Activated gamma-delta T cell treated with anti-CD3 and anti-CD28 coated beads, Interleukin-2, amount 50 U/mL, for 16 hours (primary cell): Measurements from ENCODE around the gene RADIL.

ENCODE experiments used
- DNase-seq: peaks from one replicate; pipeline ENCODE4 v3.0.0-alpha.2; 2020; ENCODE audit warnings: low read depth

Gene RADIL

DNA sequence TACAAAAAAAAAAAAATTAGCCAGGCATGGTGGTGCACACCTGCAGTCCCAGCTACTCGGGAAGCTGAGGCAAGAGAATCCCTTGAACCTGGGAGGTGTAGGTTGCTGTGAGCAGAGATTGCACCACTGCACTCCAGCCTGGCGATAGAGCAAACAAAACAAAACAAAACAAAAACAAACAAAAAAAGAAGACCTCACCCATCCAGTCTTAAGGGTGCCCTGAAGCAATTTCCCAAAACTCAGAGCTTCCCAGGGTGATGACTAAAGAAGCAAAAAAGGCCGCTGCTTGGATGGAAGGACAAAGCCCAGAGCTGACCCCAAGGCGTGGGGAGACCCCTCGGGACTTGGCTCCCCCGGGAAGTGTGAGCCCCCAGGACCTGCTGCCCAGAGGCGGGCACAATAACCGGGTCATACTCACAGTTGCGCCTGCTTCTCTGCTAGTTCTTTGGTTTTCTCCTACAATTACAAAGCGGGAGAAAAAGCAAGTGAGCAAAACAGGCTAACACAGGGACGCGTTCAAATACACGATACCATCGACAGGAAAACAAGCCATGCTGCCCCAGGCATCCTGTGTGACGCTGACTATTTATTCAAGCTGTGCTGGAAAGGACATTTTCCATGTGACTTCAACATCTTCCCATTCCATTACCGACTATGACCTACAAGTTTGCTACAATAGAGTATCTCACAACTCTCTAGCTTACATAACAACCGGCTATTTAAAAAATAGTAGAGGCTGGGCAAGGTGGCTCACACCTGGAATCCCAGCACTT is 51.6 kb downstream of the RADIL start:
- no peak for DNase-seq

DNA sequence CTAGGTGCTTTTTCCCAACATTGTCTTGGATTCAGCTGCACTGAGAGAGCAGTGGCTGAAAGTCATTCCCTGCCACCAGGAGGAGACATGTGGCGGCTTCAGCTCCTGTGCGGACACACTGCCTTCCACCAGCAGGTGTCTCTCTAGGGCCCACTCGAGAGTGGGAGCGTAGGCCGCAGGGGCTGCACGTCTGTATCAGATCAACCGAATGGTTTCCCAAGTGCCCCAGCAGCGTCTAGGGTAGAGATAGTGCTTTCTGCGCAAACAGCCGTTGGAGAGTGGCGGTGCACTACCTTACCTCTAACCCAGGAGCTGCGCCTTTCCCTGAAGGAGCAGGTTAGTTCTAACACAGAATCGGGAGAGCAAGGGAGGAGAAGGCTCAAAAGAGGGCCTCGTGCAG is 53.3 kb downstream of the RADIL start:
- peak; percentile 19 for DNase-seq

DNA sequence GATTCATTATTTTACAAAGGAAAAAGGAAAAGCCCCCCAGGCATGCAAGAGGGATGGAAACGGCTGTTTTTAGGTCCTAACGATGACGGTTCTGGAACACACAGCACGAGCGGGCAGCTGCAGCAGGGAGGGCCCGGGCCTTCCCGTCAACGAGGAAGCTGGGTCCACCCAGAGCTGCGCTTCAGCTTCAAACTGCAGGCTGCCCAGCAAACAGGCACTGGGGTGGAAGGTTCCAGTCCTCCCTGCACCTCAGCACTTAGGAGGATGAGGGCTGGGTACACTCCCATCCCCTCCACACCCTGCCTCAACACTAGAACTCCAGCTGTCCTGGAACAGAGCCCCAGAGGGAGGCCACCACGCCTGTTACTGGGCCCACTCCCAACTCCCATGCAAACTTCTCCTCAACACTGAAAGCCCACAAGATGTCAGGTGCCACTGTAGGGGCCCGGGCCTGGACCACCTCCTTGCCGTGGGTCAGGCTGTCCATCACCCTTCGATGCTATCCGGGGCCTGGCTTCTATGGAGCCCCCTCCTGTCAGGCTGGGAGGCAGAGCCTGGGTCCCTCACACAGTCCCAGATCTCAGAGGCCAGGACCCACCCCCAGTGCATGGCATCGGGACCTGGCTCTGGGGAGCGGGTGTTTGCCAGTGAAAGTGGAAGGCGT is 54.7 kb downstream of the RADIL start:
- DNase-seq: no peak

DNA sequence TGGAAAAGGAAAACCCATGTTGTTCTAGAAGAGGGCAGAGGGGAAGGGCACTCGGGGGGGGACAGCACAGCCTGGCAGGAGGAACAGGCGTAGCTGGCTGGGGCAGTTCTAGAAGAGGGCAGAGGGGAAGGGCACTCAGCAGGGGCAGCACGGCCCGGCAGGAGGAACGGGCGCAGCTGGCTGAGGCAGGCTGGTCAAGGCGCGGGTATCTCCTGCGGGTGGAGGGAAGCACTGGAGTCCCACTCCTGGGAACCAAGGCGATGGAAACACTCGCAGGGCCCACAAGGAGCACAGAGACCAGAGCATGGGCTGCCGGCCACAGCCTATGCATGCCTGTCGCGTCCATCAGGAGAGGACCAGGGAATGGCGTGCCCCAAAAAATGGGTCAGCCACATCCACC is 58.4 kb downstream of the RADIL start:
- no peak for DNase-seq

DNA sequence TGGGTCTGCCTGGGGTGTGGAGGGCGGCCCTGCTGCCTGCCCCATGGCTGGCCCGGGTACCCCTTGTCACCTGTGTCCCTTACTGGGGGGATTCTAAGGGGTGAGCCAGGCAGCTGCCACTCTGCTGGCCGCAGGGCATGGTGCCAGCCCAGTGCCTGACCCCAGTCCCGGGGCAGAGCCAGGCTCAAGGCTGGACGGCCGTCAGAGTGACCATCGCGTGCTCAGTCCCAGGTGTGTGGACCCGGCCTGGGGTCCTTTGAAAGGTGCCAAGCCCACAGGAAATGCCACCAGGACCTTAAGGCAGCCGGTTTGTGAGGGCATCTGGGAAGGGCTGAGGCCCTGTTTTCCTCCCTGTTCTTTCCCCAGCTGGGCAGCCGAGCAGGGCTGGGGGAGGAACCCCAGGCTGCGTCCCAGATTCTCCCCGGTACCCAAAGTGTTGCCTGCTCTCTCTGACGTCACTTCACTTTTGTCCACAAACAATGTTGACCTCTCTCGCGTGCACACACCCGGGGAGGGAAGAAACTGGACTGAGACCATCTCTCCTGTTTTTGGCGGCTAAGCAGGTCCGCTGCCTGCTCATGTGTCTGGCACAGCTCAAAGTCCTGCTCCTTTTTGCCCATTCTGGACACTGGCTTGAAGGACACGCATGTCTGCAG is 59.3 kb downstream of the RADIL start:
- DNase-seq: no peak

DNA sequence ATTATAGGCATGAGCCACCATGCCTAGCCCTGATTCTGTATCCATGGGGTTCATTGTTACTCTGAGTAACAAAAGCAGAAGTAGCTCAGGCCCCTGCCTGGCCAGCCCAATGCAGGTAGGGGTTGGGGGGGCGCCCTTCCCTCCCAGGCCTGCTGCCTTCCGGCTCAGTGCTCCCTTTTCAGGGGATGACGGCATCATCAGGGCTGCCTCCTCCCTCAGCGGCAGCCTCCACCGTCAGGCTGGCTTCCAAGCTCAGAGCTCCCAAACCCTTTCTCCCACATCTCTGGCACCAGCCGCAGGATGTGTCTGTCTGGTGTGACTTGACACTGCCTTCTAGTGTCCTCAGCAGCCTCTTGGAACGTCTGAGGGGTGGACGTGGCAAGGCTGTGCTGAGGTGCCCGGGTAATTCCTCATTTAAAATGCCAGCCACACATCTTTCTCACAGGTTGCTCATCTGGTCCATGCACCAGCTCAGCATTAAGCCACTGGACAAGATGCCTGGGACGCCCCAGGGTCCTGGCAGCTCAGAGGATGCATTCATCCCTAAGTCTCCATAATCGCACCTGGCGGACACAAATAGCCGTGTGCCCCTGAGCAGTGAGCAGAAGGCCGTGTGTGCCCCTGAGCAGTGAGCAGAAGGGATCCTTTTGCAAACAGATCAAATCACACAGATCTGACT is 59.9 kb downstream of the RADIL start:
- no peak for DNase-seq

DNA sequence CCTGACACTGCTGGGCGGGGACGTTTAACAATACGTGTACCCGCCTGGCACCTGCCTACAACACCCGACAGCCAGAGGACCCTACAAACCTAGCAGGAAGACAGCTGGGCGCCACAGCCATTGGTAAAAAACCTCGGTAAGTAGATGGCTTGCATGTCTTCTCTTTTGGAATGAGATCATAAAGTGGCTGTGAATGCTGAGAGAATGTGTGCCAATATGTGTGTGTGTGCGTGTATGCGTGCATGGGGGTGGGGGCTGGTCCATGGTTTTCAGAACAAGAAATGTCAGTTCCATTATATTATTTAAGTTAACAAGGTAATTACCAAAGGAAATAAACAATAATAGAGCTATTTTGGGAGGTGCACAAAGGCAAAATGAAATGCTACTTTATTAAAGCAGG is 60.8 kb downstream of the RADIL start:
- no peak for DNase-seq

DNA sequence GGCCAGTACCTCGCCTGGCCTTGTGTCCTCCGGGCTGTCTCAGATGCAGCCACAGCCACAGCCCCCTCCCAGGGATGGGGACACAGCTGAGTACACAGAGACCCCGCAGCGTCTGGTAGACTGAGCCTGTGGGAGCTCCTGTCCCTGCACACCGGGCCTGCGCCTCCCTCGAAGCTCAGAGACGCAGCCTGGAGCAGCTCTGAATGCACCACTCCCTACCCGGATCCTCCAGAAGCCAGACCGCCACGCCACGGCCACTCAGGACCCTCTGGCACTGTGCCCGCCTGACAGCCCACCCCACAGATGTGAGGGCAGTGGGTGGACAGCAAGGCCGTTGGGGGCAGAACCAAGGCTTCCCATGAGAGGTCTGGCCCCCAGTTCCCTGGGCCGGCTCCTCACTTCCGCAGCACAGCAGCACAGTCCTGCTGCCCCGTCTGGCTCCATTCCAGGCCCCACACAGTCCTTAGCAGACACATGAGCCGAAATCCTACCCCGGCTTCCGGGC is 62.5 kb downstream of the RADIL start:
- no peak for DNase-seq

DNA sequence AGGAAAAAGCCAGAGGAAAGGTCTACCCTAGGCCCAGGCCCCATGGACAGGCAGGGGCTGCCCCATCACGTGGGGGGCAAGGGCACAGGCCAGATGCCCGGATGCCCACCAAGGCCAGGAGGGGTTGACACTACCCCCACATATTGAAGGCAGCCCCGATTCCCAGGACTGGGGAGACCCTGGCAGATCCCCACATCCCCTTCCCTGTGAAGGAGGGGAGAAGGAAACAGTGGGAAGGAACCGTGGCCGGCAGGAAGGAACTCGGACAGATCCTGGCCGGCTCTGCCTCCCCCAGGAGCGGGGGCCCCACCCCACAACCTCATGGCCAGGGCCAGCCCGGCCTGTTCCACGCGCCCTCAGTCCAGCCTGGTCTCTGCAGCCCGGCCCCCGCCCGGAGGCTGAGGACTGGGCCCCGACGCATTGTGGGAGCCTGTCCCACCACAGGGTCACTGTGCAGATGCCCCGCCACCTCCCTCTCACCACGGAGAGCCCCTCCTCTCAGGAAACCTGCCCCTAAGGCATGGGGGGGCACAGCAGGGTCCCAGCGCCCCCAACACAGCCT is 63.0 kb downstream of the RADIL start:
- no peak for DNase-seq

DNA sequence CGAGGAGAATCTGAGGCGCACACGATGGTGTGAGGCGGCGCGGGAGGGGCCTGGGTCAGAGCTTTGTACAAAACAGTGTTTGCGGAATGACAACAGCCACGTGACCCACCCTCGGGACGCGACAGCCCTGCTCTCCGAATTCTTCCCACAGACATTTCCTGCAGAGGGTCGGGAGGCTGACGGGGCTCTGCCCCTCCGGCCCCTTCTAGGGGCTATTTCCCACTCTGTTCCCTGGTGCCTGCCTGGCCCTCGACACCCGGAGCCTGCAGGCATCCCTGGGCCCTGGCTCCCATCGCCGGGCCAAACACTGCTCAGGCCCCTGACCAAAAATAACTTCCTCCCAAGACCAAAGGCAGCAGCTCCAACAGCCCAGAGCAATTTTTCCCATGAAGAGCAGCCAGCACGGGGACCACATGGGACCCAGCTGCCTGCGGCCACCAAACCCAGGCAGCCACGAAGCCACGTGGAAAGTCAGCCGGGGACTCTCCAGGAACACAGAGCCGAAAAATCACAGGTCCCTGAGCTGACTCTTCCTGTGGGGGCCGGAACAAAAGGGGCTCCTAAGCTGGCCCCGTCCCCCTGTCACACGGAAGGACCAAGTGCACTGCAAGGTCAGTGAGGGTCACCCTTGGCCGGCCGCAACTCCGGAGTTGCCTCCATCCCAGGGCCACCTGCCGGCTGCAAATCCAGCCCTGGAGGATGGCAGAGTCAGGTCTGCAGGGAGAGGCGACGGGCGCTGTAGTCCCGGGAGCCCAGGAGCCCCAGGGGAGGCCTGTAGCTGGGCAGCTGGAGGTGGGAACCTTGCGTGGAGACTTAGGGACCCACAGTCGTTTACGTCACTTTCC is 63.7 kb downstream of the RADIL start:
- DNase-seq: no peak

DNA sequence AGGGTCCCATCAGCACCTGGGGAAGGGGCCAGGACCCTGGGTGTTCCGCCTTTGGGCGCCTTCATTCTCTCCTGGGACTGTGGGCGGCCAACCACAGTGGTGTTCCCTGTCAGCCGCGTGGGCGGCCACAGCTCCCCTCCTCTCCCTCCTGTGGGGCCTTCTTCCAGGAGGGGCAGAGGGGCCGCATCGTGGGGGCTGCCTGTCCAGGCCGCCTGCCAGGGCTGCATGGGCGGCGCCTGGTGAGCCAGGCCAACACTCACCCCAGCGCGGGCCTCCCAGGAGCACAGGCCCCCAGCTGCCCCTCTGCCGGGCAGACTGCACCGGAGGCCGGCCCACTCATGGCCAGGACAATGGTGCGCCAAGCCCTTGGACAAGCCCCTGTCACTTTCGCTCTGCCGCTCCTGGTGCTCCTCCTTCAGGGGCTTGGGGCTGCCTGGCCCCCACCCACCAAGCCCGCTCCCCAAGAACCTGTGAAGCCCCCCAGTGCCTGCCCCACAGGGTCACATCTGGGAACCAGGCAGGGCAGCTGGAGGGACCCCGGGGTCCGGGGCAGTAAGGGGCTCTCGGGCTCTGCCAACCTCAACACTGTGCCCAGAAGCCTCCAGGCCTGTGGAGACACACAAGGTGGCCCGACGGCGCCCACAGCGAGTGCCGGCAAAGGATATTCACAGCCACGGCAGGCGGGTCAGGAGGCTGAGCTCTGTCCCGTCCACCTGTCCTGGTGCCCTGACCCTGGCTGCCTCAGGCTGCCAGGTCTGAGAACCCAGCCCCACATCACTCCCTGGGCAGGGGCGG is 65.3 kb downstream of the RADIL start:
- DNase-seq: no peak

DNA sequence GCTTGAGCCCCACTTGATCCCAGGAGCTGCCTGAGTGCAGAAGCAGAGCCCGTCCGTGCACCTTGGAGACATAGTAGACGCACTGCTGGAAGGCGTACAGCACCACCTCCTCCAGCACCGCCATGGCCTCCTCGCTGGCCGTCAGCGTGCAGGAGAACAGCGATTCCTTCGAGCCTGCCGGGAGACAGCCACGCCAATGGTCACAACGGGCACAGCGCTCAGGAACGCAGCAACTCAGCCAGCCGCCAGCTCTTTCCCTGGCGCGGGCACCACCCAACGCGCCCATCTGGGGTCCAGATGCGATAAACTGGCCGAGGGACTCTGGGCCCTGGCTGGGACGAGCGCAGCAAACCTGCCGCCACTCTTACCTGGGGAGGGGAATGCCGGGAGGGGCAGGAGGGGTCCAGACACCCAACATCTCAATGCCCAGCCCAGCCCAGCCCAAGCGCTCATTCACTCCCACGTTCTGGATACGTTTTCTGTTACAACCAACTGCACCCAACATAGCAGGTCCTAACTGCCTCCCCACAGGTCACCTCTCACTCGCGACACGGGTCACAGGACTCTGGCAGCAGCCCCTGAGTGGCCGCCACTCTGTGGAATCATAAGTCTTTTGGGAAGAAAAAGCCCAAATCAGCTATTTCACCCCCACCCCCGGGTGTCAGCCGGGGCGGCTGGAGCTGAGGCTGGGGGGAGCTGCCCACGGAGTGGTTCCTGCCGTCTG is 66.2 kb downstream of the RADIL start:
- DNase-seq: no peak

DNA sequence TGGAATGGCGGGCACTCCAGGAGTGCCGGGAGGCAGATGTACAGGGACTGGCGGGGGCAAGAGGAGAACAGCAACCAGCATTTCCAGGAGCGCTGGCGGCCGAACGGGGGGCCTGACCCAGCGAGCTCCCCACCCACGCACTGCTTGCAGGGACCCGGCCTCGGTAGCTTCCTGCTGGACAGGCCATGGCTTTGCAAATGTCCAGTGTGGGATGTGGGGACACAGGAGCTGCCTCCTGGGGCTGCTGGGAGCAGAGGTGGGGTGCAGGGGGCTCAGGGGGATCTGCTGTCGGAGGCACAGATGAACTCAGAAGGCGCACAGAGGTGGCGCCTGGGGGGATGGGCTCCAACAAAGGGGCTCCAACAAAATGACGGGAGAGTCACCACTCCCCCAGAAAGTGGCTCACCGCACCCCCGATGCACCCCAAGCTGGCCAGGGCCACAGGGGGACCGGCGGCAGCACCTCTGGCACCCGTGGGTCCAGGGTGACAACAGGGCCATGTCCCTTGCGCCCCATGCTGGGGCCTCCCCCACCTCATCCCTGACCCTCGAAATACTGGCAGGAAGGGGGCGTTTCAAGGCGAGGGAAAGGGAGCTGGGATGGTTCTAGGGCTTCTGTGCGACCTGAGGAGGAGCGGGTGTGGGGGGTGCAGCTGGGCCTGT is 67.0 kb downstream of the RADIL start:
- no peak for DNase-seq

DNA sequence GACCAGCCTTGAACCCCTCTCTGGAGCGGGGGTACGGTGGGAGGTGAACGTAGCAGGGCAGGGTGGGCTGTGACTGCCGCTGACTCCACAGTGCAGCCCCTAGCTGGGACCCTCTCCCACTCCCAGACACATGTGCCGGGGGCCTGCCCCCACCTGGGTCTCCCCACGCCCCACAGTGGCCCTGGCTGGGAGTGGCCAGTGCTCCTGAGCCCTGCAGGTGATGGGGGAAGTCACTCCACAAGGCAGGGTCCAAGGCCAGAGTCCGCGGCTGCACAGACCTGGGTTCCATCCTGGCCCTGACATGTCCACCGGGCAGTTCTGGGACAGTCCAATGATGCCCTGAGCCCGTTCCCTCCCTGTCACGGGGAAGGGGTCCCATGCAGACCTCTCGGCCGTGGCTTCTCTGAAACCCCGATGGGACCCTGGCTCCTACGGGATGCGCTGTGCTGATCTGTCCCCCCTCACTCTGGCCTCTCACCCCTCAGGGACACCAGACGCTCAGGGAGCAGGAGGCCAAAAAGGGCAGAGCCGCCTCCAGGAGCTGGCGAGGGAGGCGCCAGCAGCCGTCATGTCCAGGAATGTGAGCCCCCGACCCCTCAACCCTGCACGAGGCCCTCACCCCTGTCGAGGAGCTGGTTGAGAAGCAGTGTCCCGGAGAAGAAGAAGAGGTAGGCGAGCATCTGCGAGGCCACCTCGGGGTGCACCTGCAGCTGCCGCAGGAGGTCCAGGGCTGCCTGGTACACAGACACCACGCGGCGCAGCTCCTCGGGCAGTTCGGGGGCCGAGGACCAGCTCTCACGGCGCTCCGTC is 67.7 kb downstream of the RADIL start:
- DNase-seq: no peak

DNA sequence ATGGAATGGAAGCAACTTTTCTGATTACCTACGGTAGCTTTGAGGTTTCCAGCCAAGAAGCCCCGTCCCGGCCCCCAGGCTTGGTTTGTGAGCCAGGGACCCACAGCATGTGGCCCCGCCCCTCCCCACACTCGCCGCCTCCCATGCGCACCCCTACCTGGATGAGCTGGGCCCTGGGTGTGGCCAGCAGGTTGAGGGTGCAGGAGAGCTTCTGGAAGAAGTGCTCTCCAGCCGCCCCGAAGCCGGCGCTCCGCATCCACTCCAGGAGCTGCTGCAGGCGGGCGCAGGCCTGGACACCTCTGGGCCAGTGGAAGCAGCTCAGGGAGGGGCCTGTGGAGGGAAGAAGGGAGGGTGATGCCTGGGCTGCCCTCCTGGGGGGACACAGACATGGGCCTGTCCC is 68.4 kb downstream of the RADIL start:
- no peak for DNase-seq

DNA sequence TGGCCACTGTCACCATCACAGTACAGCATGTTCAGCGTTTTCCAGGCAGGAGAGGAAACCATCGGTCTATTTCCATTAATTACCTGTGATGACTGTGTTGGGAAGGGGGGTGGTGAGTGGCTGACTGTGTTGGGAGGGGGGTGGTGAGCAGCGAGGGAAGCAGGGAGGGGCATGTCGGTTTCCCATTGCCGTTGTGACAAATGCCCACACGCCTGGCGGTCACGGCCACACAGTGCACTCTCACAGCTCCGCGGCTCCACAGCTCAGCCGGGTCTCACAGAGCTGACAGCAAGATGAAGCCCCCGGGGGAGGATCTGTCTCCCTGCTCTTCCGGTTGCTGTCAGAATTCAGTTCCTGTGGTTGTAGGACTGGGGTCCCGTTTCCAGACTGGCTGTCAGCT is 69.1 kb downstream of the RADIL start:
- no peak for DNase-seq

DNA sequence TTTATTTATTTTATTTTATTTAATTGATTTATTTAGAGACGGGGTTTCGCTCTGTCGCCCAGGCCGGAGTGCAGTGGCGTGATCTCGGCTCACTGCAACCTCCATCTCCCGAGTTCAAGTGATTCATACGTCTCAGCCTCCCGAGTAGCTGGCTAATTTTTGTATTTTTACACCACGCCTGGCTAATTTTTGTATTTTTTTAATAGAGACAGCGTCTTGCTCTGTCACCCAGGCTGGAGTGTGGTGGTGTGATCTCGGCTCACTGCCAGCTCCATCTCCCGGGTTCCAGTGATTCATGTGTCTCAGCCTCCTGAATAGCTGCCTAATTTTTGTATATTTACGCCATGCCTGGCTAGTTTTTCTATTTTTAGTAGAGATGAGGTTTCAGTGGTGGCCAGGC is 73.8 kb downstream of the RADIL start:
- DNase-seq: no peak

DNA sequence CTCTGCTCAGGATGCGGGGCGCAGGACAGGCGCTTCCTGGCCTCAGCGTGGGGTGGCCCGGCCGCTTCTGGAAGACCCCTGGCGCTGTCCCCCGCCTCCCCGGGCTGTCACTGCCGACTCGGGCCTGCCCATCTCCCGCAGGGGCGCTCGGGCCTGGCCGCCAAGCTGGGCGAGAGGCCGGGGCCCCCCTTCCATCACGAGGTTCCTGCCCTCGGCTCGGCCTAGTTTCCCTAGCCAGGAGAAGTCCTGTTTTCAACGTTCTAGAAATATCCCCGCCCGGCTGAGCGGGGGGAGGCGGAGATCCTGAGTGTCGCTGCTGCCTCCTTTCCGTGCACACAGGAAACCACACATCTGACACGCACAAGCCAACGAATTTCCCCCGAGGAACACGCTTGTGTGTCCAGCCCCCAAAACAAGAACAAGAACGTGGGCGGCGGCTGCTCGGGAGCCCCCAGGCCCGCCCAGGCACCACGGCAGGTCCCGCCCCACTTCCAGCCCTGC is 74.4 kb downstream of the RADIL start:
- peak; percentile 12 for DNase-seq
